ENCODE data around the gene CHMP5. TPM values are rescaled to one million over a fixed set of nuclear protein-coding genes. Genes with fewer than 3 reads are reported as not detected.

CHMP5 gene
- total and polyA plus RNA-seq, 2 donors (not counting 1 experiment from before 2014, with no cell fraction given), result 108 to 124 TPM

GRCh38 chr9:33331377-33331891 is 66.6 kb downstream of the CHMP5 start:
- no peak overlapping the region for H2AFZ ChIP-seq (ENCODE audit: low read length)
- TF ChIP-seq EZH2 (IDR thresholded peaks at IDR 0.05; ENCODE audit: low read length, missing control alignments) (no peak), CTCF (conservative IDR thresholded peaks at IDR 0.05 in 1 of 2, IDR thresholded peaks at IDR 0.05 in 1 of 2; ENCODE audit: low read depth in 1 of 2, low read length in 2 of 2) (no peak)
- H3K36me3 ChIP-seq (ENCODE audit: control insufficient read depth, insufficient read depth, low read length), result peaks cover 5% of the 10 kb centered on the region
- H3K9me3 ChIP-seq (ENCODE audit: control insufficient read depth, insufficient read depth, low read depth, low read length), result no peaks in the 10 kb centered on the region
- no peak overlapping the region for H3K27ac ChIP-seq (ENCODE audit: insufficient read depth, low read length)
- no peak overlapping the region for H3K4me3 ChIP-seq (replicated peaks in 1 of 4; ENCODE audit: control extremely low read depth in 1 of 4, insufficient read depth in 1 of 4, low read depth in 3 of 4, low read length in 4 of 4)
- no peak overlapping the region for H3K9ac ChIP-seq (ENCODE audit: insufficient read depth, low read length)
- no peaks in the 10 kb centered on the region for H3K27me3 ChIP-seq (ENCODE audit: control insufficient read depth, insufficient read depth, low read length)
- H3K79me2 ChIP-seq (ENCODE audit: control insufficient read depth, insufficient read depth, low read length), result no peaks in the 10 kb centered on the region
- peaks cover 9% of the 10 kb centered on the region for H3K4me1 ChIP-seq (ENCODE audit: control insufficient read depth, extremely low read depth, insufficient read depth, low read length)
- no peak overlapping the region for H3K4me2 ChIP-seq (ENCODE audit: extremely low read depth, insufficient read depth, low read length)
- DNase-seq (ENCODE audit: low read depth in 2 of 2), result peak; percentile 44 to 49
- H4K20me1 ChIP-seq (ENCODE audit: control insufficient read depth, extremely low read depth, insufficient read depth, low read length), result no peaks in the 10 kb centered on the region

Other genes starting within 250 kb of the CHMP5 start
- 116 and 134 TPM in 2 replicates for gene DNAJA1, start 239.8 kb upstream of the CHMP5 start, total RNA-seq
- gene DNAJA1, start 239.8 kb upstream of the CHMP5 start, polyA plus RNA-seq, result 163 and 165 TPM in 2 replicates
- 31.0 and 32.6 TPM in 2 replicates for gene SMU1, start 188.4 kb upstream of the CHMP5 start, total RNA-seq
- gene SMU1, start 188.4 kb upstream of the CHMP5 start, polyA plus RNA-seq, result 18.5 and 19.1 TPM in 2 replicates
- 18.2 and 24.1 TPM in 2 replicates for gene B4GALT1, start 97.7 kb upstream of the CHMP5 start, total RNA-seq
- 51.9 and 64.8 TPM in 2 replicates for gene B4GALT1, start 97.7 kb upstream of the CHMP5 start, polyA plus RNA-seq
- not detected in 2 replicates for gene SPINK4, start 24.9 kb upstream of the CHMP5 start, total RNA-seq
- gene SPINK4, start 24.9 kb upstream of the CHMP5 start, polyA plus RNA-seq, result not detected in 2 replicates
- gene BAG1, start 341 bp upstream of the CHMP5 start, total RNA-seq, result 19.2 and 19.8 TPM in 2 replicates
- gene BAG1, start 341 bp upstream of the CHMP5 start, polyA plus RNA-seq, result 30.4 and 36.4 TPM in 2 replicates
- 21.3 and 30.2 TPM in 2 replicates for gene NFX1, start 25.5 kb downstream of the CHMP5 start, total RNA-seq
- gene NFX1, start 25.5 kb downstream of the CHMP5 start, polyA plus RNA-seq, result 39.5 and 41.6 TPM in 2 replicates
- 0.26 and 0.83 TPM in 2 replicates for gene AQP7, start 137.5 kb downstream of the CHMP5 start, total RNA-seq
- 0.05 and 0.09 TPM in 2 replicates for gene AQP7, start 137.5 kb downstream of the CHMP5 start, polyA plus RNA-seq
- gene AQP3, start 182.5 kb downstream of the CHMP5 start, total RNA-seq, result 9.0 and 16.2 TPM in 2 replicates
- 3.2 and 4.4 TPM in 2 replicates for gene AQP3, start 182.5 kb downstream of the CHMP5 start, polyA plus RNA-seq
- 13.4 and 15.2 TPM in 2 replicates for gene NOL6, start 208.9 kb downstream of the CHMP5 start, total RNA-seq
- 24.4 and 34.2 TPM in 2 replicates for gene NOL6, start 208.9 kb downstream of the CHMP5 start, polyA plus RNA-seq